NB4 (cell line): Measurements from ENCODE around the gene KIF21A.

Experiments used
- CTCF ChIP-seq: IDR thresholded peaks from one replicate; pipeline ENCODE4 v1.5.1; 2012; ENCODE audit warnings: low read depth, low read length
- POLR2A ChIP-seq: IDR thresholded peaks from 2 replicates; pipeline ENCODE4 v1.6.1; 2011; ENCODE audit warnings: mild to moderate bottlenecking; ENCODE audit not compliant: insufficient read length; ENCODE audit errors: extremely low read depth

GRCh38 chr12:39401459-39401858, 41.5 kb downstream of the KIF21A start:
- TF ChIP-seq POLR2A: no peak
- no peak for TF ChIP-seq CTCF
